Breast epithelium (tissue), 4 donors: ENCODE measurements around the gene DLEC1. TPM values are rescaled to one million over a fixed set of nuclear protein-coding genes. Genes with fewer than 3 reads are reported as not detected.
"Not testable (repeated sequence)": the region's sequence is repeated elsewhere in the genome, so short reads cannot be mapped to it uniquely, and the experiment has no call there.

Source experiments
- DNase-seq, 2 donors: peaks; one replicate each; pipeline ENCODE4 v3.0.0-alpha.2; 2019; ENCODE audit warnings: low spot score in 2 of 2
- H3K27ac ChIP-seq, 2 donors: fragments of 200-600 bp; sonication (generic) in 1 of 2; one replicate each; pipeline ENCODE4 v1.5.1; 2016 to 2019; ENCODE audit warnings: mild to moderate bottlenecking in 1 of 2
- H3K27me3 ChIP-seq, 2 donors: fragments of 200-600 bp; sonication (generic) in 1 of 2; one replicate each; pipeline versions ENCODE4 v1.5.1 to v1.6.0; 2017 to 2019; ENCODE audit warnings: control low read depth in 1 of 2, mild to moderate bottlenecking in 1 of 2
- H3K36me3 ChIP-seq: fragments of 200-600 bp; one replicate; pipeline ENCODE4 v1.5.1; 2019
- H3K4me1 ChIP-seq, 2 donors: fragments of 200-600 bp; sonication (generic); one replicate each; pipeline ENCODE4 v1.5.1; 2016 to 2019; ENCODE audit warnings: control low read depth in 1 of 2
- H3K4me3 ChIP-seq, 3 donors: fragments of 200-600 bp; sonication (generic); 1 replicate in 2 of 3; 2 replicates in 1 of 3; pipeline ENCODE4 v1.5.1; 2016 to 2019; ENCODE audit warnings: mild to moderate bottlenecking in 3 of 3, moderate library complexity in 2 of 3
- H3K9me3 ChIP-seq, 2 donors: fragments of 200-600 bp; sonication (generic) in 1 of 2; one replicate each; pipeline ENCODE4 v1.5.1; 2016 to 2019; ENCODE audit warnings: control low read depth in 1 of 2
- POLR2A ChIP-seq: fragments of 450-650 bp; IDR thresholded peaks from one replicate; pipeline ENCODE4 v1.6.1; 2016; ENCODE audit warnings: antibody characterized with exemption, mild to moderate bottlenecking, moderate library complexity
- POLR2AphosphoS5 ChIP-seq, 3 donors: sonication (generic); formaldehyde crosslinking; IDR thresholded peaks; one replicate each; pipeline ENCODE4 v1.6.1; 2017; ENCODE audit warnings: antibody characterized with exemption in 3 of 3
- intact Hi-C: fragments of 100-400 bp; cut with DNase I; formaldehyde crosslinking; loops from one replicate; pipeline ENCODE4 v1.15.1; 2023; ENCODE audit warnings: low total_unique reads
- total RNA-seq, 3 donors: library from RNA; depleted of rRNA; stranded (reverse); fragments of >200 nt; gene quantifications; one replicate each; pipeline ENCODE4 v1.1.0, GENCODE V29; 2016
- TF ChIP-seq, protein P1 (sequence below), 3 donors: fragments of 450-650 bp; IDR thresholded peaks; one replicate each; pipeline ENCODE4 v1.5.1; 2016 to 2017; ENCODE audit warnings: antibody characterized with exemption in 3 of 3, mild to moderate bottlenecking in 3 of 3, moderate library complexity in 3 of 3

Gene DLEC1
- total RNA-seq, 3 donors from 2014 or later, result 0.98 to 2.0 (median 1.1) TPM

DNA sequence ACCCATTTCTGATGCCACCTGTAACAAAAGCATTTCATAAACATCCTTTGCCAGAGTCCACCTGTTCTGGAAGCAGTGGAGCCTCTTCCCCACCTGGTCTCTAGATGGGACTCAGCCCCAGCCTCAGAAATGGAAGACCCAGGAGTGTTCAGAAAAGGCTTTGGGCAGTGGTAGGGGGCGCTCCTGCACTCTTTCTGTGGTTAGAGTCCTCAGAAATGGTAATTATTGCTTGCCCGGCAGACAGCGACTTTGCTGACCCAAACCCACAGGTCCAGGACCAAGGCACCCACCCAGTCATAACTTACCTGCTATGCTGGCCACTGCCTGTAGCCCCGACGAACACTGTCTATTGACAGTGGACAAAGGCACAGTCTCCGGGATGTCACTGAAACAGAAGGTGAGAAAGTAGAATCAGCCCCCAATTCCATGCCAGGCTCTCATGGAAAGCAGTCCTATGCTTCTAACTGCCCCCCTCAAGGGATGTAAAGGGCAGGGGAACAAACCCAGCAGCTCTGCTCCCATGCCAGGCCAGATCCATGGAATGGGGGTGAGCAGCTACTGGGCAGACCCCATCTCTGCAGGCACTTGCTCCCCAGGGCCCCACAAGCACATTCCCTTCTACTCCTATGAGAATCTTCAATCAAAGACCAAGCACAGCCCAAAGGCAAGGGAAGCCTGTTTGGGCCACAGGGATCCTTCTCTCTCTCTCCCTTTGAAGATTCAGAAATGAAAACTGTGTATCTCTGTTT lies 92.8 kb downstream of the DLEC1 start:
- H3K27me3 ChIP-seq, result no peaks in the 10 kb centered on the region
- DNase-seq, result no peak
- intact Hi-C loops, result loop anchor here (1.0 kb wide), 1 partner anchor 20 kb away; no protein-coding TSS in a partner anchor
- H3K4me3 ChIP-seq, result no peak overlapping the region
- no peak overlapping the region for H3K27ac ChIP-seq
- peaks cover 0 to 22% of the 10 kb centered on the region in 2 donors for H3K4me1 ChIP-seq
- H3K9me3 ChIP-seq, result no peaks in the 10 kb centered on the region
- no peaks in the 10 kb centered on the region for H3K36me3 ChIP-seq
- no peak for TF ChIP-seq POLR2AphosphoS5 (IDR thresholded peaks at IDR 0.05)
- TF ChIP-seq, protein P1, sequence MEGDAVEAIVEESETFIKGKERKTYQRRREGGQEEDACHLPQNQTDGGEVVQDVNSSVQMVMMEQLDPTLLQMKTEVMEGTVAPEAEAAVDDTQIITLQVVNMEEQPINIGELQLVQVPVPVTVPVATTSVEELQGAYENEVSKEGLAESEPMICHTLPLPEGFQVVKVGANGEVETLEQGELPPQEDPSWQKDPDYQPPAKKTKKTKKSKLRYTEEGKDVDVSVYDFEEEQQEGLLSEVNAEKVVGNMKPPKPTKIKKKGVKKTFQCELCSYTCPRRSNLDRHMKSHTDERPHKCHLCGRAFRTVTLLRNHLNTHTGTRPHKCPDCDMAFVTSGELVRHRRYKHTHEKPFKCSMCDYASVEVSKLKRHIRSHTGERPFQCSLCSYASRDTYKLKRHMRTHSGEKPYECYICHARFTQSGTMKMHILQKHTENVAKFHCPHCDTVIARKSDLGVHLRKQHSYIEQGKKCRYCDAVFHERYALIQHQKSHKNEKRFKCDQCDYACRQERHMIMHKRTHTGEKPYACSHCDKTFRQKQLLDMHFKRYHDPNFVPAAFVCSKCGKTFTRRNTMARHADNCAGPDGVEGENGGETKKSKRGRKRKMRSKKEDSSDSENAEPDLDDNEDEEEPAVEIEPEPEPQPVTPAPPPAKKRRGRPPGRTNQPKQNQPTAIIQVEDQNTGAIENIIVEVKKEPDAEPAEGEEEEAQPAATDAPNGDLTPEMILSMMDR (IDR thresholded peaks at IDR 0.05), result no peak
- TF ChIP-seq POLR2A, result no peak

DNA sequence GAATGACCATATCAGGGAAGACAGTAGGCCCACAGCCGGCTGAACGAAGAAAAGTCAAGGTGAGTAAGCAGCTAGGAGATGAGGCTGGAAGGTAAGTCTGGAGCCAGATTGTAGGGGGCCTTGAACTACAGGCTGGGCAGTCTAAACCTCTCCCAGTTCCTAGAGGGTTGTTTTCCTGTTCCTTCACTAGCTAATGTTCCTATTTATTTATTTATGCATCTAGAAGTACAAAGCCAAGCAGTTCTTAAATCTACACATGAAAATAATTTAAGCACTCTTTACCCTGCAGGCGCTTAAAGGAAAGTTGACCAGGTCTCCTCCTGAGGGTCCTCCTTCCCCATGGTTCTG lies 94.2 kb downstream of the DLEC1 start:
- TF ChIP-seq, protein P1 (IDR thresholded peaks at IDR 0.05), result no peak
- no peak for TF ChIP-seq POLR2AphosphoS5 (IDR thresholded peaks at IDR 0.05)
- no peak for TF ChIP-seq POLR2A
- Histone ChIP-seq H3K9me3 (no peaks in the 10 kb centered on the region), H3K27ac (peak overlapping the region; percentile 64 to 68), H3K36me3 (no peaks in the 10 kb centered on the region), H3K4me3 (no peak overlapping the region), H3K27me3 (no peaks in the 10 kb centered on the region), H3K4me1 (peaks cover 0 to 27% of the 10 kb centered on the region in 2 donors)
- no peak for DNase-seq
- intact Hi-C loops, result no loop called here

DNA sequence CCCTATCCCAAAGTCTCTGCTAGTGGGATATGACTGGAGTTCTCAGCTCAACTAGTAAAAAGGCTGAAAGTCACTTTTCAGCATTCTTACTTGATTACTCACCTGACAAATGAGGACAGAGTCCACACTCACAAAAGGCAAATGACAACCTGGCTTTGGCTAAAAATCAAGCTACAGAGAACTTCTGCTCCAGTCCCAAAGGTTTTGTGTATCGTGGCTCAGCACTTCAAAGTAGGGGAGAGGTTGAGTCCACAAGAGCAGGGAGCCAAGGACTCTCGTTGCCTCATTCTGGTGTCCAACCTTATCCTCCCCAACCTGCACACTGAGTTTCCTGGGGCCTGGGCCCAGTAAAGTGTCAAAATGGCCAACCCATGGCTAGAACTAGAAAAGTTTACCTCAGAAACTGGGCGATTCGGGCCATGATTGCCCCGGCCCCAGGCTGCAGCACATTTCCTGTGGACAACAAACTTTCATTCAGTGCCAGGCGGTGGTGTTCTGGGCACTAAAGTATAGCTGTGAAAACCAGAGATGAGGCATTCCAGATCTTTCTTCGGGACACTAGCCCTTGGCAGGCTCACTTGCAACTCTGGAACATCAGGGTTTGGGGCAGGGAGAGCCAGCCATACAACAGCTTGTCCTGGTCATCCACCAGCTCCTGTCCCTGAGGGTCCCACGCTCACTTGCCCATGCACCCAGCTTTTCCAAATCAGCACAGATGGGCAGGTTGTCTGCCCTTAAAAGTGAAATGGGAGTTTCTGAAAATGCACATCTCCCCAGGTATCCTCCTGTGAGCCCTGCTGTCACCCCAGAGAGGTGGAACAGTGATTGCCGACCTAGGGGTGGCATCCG lies 94.8 kb downstream of the DLEC1 start:
- Histone ChIP-seq H3K27me3 (no peaks in the 10 kb centered on the region), H3K36me3 (no peaks in the 10 kb centered on the region), H3K27ac (peak overlapping the region; percentile 60 to 68), H3K4me1 (peaks cover 0 to 27% of the 10 kb centered on the region in 2 donors), H3K9me3 (no peaks in the 10 kb centered on the region), H3K4me3 (no peak overlapping the region)
- intact Hi-C loops, result no loop called here
- no peak for DNase-seq
- TF ChIP-seq POLR2A (no peak), POLR2AphosphoS5 (IDR thresholded peaks at IDR 0.05) (no peak)
- TF ChIP-seq, protein P1 (IDR thresholded peaks at IDR 0.05), result no peak

DNA sequence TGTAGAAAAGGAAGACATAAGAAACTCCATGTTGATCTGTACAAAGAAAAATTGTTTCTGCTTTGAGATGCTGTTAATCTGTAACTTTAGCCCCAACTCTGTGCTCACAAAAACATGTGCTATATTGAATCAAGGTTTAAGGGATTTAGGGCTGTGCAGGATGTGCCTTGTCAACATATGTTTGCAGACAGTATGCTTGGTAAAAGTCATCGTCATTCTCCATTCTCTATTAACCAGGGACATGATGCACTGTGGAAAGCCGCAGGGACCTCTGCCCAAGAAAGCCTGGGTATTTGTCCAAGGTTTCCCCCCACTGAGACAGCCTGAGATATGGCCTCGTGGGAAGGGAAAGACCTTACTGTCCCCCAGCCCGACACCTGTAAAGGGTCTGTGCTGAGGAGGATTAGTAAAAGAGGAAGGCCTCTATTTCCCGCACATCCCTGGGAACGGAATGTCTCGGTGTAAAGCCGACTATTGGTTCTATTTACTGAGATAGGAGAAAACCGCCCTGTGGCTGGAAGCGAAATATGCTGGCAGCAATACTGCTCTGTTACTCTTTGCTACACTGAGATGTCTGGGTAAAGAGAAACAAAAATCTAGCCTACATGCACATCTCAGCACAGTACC lies 95.6 kb downstream of the DLEC1 start:
- intact Hi-C loops, DNase-seq, H3K9me3 ChIP-seq, H3K27me3 ChIP-seq, H3K36me3 ChIP-seq, H3K4me3 ChIP-seq: not testable (repeated sequence)
- Histone ChIP-seq H3K27ac (peak overlapping the region in 1 of 2 donors; percentile 68), H3K4me1 (peaks cover 3 to 27% of the 10 kb centered on the region in 2 donors)

DNA sequence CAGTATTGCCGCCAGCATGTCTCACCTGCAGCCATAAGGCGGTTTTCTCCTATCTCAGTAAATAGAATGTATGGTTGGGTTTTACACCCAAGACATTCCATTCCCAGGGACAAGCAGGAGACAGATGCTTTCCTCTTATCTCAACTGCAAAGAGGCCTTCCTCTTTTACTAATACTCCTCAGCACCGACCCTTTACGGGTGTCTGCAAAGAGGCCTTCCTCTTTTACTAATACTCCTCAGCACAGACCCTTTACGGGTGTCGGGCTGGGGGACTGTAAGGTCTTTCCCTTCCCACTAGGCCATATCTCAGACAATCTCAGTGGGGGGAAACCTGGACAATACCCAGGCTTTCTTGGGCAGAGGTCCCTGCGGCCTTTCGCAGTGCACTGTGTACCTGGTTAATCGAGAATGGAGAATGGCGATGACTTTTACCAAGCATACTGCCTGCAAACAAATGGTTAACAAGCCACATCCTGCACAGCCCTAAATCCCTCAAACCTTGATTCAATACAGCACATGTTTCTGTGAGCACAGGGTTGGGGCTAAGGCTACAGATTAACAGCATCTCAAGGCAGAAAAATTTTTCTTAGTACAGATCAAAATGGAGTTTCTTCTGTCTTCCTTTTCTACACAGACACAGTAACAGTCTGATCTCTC lies 96.7 kb downstream of the DLEC1 start:
- H3K9me3 ChIP-seq, intact Hi-C loops, H3K36me3 ChIP-seq, DNase-seq, H3K27me3 ChIP-seq: not testable (repeated sequence)
- H3K27ac ChIP-seq, result peak overlapping the region; percentile 91 to 95
- H3K4me3 ChIP-seq, result peak overlapping the region; percentile 76 to 97 (median 90)
- H3K4me1 ChIP-seq, result peaks cover 6 to 31% of the 10 kb centered on the region in 2 donors
